Measurements from ENCODE around the gene PRIMA1.

GRCh38 chr14:93712079-93712837 lies 76.0 kb downstream of the PRIMA1 start:
- TF ChIP-seq CTCF (IDR thresholded peaks at IDR 0.05; ENCODE audit: low read length) (no peak), EZH2 (IDR thresholded peaks at IDR 0.05; ENCODE audit: borderline replicate concordance, low read length) (no peak)
